ENCODE data around the gene ST3GAL3. TPM values are rescaled to one million over a fixed set of nuclear protein-coding genes. Genes with fewer than 3 reads are reported as not detected.
A peak's percentile ranks its signal among the peaks of the same experiment; 100 is the strongest.

Gene ST3GAL3
- total RNA-seq, 1 experiment from 2014 or later = 19.3 TPM

DNA sequence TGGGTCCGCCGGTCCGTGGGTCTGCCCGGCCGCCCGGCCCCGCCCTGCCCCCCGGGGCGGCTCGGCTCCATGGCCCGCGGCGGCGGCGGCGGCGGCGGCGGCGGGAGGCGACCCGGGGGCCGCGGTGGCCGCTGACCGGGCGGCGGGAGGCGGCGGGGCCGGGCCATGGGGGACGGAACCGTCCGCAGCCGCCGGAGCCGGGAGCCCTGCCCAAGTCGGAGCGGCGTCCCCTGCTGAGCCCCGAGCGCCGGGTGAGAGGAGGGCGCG is 271.9 kb downstream of the ST3GAL3 start:
- peaks cover 36% of the 10 kb centered on the region; the same call in 1 of the 2 replicates for H3F3A ChIP-seq (ENCODE audit: insufficient read depth, low read depth)
- TF ChIP-seq CTCF (conservative IDR thresholded peaks at IDR 0.05) = no peak
- peak overlapping the region; percentile 81; the same call in 1 of the 2 replicates for H3K4me3 ChIP-seq
- no peak for DNase-seq
- peaks cover 16% of the 10 kb centered on the region for H3K36me3 ChIP-seq (ENCODE audit: low read depth)
- H3K9me3 ChIP-seq (ENCODE audit: insufficient read depth, low read depth) = no peaks in the 10 kb centered on the region
- H4K20me1 ChIP-seq (ENCODE audit: insufficient read depth) = peaks cover 12% of the 10 kb centered on the region; the same call in 1 of the 2 replicates
- H2AFZ ChIP-seq = 0 out of 2 replicates have a peak overlapping the region, but pooled peaks have one; percentile 53
- peaks cover 45% of the 10 kb centered on the region for H3K4me1 ChIP-seq (replicated peaks; ENCODE audit: insufficient read depth)
- peak overlapping the region; percentile 88 for H3K4me2 ChIP-seq
- no peaks in the 10 kb centered on the region for H3K9me2 ChIP-seq (ENCODE audit: insufficient read depth)
- BruUV-seq (replicated peaks) = no TSS peak
- ChIA-PET CTCF (no interaction called here), POLR2A (ENCODE audit: unreplicated experiment) (no interaction called here)
- intact Hi-C loops (cut with micrococcal nuclease; ENCODE audit: unreplicated experiment) = loop anchor here (10.0 kb wide), 1 partner anchor 274 kb away; the partner anchor contains the start of gene ST3GAL3
- H3K27me3 ChIP-seq (ENCODE audit: insufficient read depth, low read depth) = no peaks in the 10 kb centered on the region
- H3K27ac ChIP-seq = peak overlapping the region; percentile 38; the same call in 1 of the 2 replicates
- peaks cover 69% of the 10 kb centered on the region for H3K79me2 ChIP-seq (ENCODE audit: low read depth)

DNA sequence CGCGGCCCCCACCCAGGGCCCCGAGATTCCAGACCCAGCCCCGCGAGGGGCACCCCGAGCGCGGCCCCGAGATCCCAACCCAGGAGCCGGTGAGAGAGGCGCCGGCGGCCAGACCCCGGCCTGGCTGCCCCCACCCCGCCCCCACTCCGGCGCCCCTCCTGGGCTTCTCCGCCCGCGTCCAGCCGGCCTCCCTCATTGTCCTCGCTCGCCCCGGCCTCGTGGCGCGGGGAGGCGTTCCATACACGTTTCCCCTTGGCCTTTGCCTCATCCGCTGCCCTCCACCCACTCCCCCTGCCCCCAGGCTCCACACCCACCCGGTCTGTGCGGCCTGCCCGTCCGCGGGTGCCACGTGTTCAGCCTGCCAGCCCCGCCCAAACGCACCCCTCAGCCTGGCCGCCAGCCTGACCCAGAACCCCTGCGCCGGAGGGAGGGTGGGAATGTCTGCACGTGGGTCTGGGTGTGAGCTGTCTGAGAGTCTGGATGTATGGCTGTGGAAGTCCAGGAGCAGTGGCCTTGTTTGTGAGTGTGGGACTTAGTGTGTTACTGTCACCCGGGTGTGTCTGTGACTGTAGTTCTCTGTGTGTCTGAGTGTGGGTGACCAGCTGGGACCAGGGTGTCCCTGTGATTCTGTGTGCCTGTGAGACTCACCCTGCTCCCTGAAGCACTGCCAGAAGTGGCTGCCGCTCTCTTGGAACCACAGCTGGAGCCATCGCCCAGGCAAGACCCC is 272.4 kb downstream of the ST3GAL3 start:
- no peaks in the 10 kb centered on the region for H3K9me2 ChIP-seq (ENCODE audit: insufficient read depth)
- intact Hi-C loops (cut with micrococcal nuclease; ENCODE audit: unreplicated experiment) = loop anchor here (1.0 to 10.0 kb wide), 2 partner anchors 12 to 275 kb away; partner anchors contain the start of genes CCDC24 and ST3GAL3
- H3K9me3 ChIP-seq (ENCODE audit: insufficient read depth, low read depth) = no peaks in the 10 kb centered on the region
- H3K36me3 ChIP-seq (ENCODE audit: low read depth) = peaks cover 16% of the 10 kb centered on the region
- no peaks in the 10 kb centered on the region for H3K27me3 ChIP-seq (ENCODE audit: insufficient read depth, low read depth)
- H3K4me1 ChIP-seq (replicated peaks; ENCODE audit: insufficient read depth) = peaks cover 45% of the 10 kb centered on the region
- peak overlapping the region; percentile 81 for H3K4me3 ChIP-seq
- peaks cover 33% of the 10 kb centered on the region; the same call in 1 of the 2 replicates for H3F3A ChIP-seq (ENCODE audit: insufficient read depth, low read depth)
- TF ChIP-seq EZH2 (IDR thresholded peaks at IDR 0.05; ENCODE audit: low read depth) = no peak
- TF ChIP-seq CTCF (conservative IDR thresholded peaks at IDR 0.05) = no peak
- H3K79me2 ChIP-seq (ENCODE audit: low read depth) = peaks cover 69% of the 10 kb centered on the region
- peaks cover 12% of the 10 kb centered on the region; the same call in 1 of the 2 replicates for H4K20me1 ChIP-seq (ENCODE audit: insufficient read depth)
- DNase-seq = peak; percentile 35 to 65
- peak overlapping the region; percentile 88 for H3K4me2 ChIP-seq
- ChIA-PET POLR2A (ENCODE audit: unreplicated experiment) (no interaction called here), CTCF (no interaction called here)
- 0 out of 2 replicates have a peak overlapping the region, but pooled peaks have one; percentile 53 for H2AFZ ChIP-seq
- H3K27ac ChIP-seq = peak overlapping the region; percentile 38; the same call in 1 of the 2 replicates
- TSS peak; percentile 12 for BruUV-seq (replicated peaks)

GRCh38 chr1:43980255-43981134 is 273.2 kb downstream of the ST3GAL3 start:
- Histone ChIP-seq H3K36me3 (ENCODE audit: low read depth) (peaks cover 17% of the 10 kb centered on the region), H3K4me2 (peak overlapping the region; percentile 88), H3K4me3 (peak overlapping the region; percentile 81), H3K9me2 (ENCODE audit: insufficient read depth) (no peaks in the 10 kb centered on the region), H2AFZ (no peak overlapping the region), H4K20me1 (ENCODE audit: insufficient read depth) (peaks cover 12% of the 10 kb centered on the region; the same call in 1 of the 2 replicates), H3K79me2 (ENCODE audit: low read depth) (peaks cover 63% of the 10 kb centered on the region), H3F3A (ENCODE audit: insufficient read depth, low read depth) (peaks cover 33% of the 10 kb centered on the region; the same call in 1 of the 2 replicates), H3K27ac (peak overlapping the region; percentile 38; the same call in 1 of the 2 replicates), H3K9me3 (ENCODE audit: insufficient read depth, low read depth) (no peaks in the 10 kb centered on the region), H3K4me1 (replicated peaks; ENCODE audit: insufficient read depth) (peaks cover 45% of the 10 kb centered on the region), H3K27me3 (ENCODE audit: insufficient read depth, low read depth) (no peaks in the 10 kb centered on the region)
- intact Hi-C loops (cut with micrococcal nuclease; ENCODE audit: unreplicated experiment) = loop anchor here (1.0 kb wide), 1 partner anchor 11 kb away; the partner anchor contains the start of gene CCDC24
- CTCF ChIA-PET = interaction anchor here (0.5 kb wide), 1 partner anchor 45 kb away, joined by 4 read pairs; no protein-coding TSS in a partner anchor
- DNase-seq = peak in 1 of 2 experiments; percentile 55
- TF ChIP-seq CTCF (conservative IDR thresholded peaks at IDR 0.05) (no peak), EZH2 (IDR thresholded peaks at IDR 0.05; ENCODE audit: low read depth) (no peak)
- BruUV-seq (replicated peaks) = no TSS peak
- POLR2A ChIA-PET (ENCODE audit: unreplicated experiment) = no interaction called here

Measured in PC-9 (cell line).